Hepatic stellate cell (primary cell): ENCODE measurements around the gene NCOA5.

ENCODE experiments used
- DNase-seq: peaks from one replicate; pipeline ENCODE4 v3.0.0; 2011; ENCODE audit warnings: low spot score

Gene NCOA5

DNA sequence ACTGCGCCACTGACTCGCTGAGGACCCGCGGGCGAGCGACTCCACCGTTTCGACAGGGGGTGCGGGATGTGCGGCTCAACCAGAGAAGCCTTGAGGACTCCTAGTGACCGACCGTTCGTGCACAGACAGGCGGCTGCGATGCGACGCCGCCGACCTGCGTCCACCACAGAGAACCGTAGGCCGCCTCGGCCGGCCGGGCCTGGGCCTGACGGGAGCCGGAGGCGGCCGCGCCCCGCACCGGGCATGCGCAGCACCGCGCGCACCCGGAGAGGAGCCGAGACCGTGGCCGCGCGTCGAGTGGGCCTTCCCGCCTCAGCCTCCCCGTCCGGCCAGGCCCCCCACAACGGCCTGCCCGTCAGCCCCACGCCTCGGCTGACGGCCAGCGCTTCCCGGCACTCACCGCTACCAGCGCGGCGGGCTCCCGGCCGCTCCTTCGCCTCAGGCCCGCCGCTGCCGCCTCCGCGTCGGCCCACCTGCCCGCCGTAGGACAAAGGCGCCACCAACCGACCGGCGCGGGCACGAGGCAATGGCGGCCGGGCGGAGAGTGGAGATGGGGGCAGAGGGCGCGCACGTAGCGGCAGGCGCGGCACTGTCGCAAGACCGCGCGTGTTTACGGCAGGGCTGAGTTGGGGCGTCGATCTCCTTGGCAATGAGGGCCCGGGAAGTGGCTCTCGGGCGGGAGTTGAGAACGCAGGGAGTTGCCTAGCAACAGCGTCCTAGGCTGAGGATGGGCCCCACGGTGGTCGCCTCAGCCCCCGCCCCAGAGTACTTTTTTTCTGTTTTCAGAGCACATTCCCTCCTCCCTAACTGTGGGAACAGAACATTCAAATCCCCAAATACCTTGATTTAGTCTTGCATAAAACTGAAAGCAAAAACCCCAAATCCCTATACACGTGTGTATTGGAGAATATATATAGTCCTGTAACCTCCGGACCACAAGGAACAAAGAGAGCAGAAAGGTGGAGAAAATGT, at the start of gene NCOA5:
Gene NCOA5, minus strand, starts transcription at position 546 of the 972 bp plus-strand sequence. CDS start 10,538 bp downstream, outside the sequence.
- peak; percentile 96 for DNase-seq

DNA sequence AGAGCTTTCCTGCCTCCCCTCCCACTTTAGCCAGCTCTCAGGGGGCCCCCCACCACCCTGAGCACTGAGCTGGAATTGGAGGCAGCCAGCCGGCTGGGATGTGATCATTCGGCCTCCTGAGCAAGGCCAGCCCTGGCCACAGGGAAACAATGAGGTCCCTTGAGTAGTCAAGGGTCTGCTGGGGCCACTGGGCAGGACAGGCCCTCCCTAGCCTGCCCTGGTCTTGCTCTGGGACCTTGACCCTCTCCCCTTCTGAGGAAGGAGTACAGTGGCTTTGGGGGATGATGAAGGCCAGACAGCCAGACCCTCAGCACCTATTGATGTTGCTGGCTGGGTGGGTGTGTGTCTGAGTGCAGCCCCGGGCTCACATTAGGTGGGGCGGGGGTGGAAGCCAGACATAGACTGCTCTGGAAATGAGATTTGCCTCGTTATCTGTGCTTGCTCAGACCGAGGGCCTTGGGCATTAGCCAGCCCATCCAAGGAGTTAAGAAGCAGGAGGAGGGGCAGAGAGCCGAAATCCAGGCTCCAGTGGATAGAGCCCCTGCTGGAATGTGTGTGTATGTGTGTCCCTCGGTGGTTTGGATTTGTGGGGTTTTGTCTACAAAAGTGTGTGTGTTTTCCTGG, 49.6 kb upstream of the NCOA5 start:
- DNase-seq = no peak

GRCh38 chr20:46137816-46138215, 48.1 kb upstream of the NCOA5 start:
- no peak for DNase-seq

DNA sequence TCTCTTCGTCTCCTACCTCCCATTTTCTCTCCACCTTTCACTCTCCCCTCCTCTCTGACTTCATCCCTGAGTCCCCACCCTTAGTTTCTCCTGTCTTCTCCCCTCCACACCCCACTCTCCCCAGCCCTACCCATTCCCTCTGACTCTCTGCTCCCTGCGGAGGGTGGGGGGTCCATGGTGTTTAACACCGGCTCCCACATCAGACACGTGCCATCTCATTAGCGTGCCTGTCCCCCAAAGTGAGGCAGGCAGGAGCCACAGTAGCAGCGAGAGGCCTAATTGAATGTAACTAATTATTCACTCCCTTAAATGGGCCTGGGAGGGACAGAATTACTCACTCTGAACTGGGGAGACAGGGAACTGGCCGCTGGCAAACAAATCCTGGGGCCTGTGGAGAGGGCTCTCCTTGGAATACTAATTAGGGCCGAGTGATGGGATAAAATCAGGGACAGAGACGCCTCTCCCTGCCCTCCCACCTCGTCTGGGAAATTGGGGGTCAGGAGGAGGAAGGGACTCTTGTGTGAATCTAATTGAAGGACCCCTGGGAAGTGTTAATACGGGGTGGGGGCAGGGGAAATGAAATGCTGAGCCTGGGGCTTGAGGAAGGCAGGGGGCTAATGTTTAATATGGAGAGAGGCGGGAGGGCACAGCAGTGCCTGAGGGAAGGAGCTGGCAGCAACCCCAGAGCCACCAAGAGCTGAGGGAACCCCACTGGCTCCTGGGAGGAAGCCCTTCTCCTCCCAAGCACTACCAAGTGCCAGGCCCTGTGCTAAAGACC, 46.3 kb upstream of the NCOA5 start:
- no peak for DNase-seq

- no peak for DNase-seq
Measured at GRCh38 chr20:46134716-46135115, 45.0 kb upstream of the NCOA5 start.

DNA sequence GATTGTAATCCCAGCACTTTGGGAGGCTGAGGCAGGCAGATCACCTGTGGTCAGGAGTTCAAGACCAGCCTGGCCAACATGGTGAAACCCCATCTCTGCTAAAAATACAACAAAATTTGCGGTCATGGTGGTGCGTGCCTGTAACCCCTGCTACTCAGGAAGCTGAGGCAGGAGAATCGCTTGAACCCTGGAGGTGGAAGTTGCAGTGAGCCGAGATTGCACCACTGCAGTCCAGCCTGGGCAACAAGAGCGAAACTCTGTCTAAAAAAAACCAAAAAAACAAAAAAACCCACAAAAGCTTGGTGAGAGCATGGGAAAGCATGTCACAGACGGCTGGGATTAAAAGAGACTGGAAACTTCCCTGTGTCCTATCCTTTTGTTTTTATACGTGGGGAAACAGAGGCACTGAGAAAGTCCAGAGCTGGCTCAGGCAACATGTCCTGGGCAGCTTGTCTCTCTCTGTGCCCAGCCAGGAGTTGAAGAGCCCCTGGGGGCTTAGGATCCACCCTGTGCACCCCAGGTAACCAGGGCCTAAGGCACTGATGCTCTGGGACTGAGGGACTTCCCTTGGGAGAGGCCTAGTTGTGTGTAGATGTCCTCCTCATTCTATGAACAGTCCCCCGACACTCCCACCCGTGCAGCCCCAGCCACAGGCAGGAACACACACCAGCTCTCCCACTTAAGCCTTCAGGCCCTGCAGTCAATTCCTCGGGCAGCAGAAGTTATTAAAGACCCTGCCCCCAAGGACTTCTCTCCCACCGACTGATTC, 44.3 kb upstream of the NCOA5 start:
- no peak for DNase-seq

- DNase-seq = peak; percentile 73
Measured at GRCh38 chr20:46132705-46133120, 43.0 kb upstream of the NCOA5 start.

GRCh38 chr20:46131396-46131795, 41.6 kb upstream of the NCOA5 start:
- DNase-seq = no peak

GRCh38 chr20:46130534-46130933, 40.8 kb upstream of the NCOA5 start:
- no peak for DNase-seq

- DNase-seq = no peak
Measured at GRCh38 chr20:46129955-46130481, 40.3 kb upstream of the NCOA5 start.

DNA sequence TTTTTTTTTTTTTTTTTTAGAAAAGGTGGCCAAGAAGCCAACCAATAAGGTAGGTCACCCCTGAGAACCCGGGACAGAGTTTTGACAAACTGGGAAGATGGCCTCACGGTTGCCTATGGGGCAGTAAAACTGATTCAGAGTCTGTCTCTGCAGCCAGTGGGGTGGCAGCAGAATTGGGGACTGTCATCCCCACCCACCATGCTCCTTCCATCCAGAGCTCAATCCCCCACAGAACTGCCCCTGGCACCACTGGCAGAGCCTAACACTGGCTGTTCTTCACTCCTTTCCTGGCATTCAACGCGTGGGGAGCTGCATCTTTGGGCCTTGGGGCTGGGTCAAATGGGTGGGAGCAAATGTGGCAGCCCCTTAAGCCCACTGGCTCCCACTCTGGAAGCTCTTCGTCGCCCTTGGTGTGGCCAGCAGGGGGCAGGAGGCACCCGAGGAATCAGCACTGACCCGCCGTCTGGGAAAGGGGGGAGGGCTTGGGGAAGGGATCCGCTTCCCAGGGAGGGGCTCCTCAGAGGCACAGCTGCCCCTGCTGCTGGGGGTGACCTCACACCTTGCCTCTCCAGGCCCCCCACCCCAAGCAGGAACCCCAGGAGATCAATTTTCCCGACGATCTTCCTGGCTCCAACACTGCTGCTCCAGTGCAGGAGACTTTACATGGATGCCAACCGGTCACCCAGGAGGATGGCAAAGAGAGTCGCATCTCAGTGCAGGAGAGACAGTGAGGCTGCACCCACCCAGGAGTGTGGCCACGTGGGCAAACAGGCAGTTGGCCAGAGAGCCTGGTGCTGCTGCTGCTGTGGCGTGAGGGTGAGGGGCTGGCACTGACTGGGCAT, 38.8 kb upstream of the NCOA5 start:
- DNase-seq = peak; percentile 52

- DNase-seq = no peak
Measured at GRCh38 chr20:46127396-46128010, 37.7 kb upstream of the NCOA5 start.

DNA sequence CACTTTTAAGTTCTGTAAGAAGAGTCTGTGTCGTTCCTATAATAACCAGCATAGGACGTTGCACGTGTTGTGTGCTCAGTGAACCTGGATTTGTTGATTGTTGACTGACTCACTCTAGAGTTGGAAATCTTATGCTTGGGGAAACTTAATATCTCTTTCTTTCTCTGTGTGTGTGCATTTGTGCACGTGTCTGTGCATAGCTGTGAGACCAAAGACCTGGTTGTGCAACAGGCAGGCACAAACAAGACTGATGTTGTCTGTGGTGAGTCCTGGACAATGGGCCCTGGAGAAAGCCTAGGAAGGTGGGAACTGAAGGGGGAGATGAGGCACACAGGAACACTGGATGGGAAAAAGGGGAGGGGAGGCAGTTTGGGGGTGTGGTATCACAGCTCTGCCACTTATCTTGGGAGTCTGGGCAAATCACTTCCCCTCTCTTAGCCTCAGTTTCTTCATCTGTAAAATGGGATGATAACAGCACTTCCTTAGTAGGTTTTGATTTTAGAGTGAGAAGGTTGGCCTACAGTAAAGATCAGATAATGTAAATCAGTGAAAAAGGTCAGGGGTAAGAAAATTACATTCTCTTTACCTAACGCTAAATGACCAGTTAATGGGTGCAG, 36.8 kb upstream of the NCOA5 start:
- DNase-seq = no peak

GRCh38 chr20:46123482-46124245, 33.9 kb upstream of the NCOA5 start:
- no peak for DNase-seq

GRCh38 chr20:46122516-46123481, 33.0 kb upstream of the NCOA5 start:
- DNase-seq = no peak

GRCh38 chr20:46122071-46122470, 32.3 kb upstream of the NCOA5 start:
- peak; percentile 51 for DNase-seq

DNA sequence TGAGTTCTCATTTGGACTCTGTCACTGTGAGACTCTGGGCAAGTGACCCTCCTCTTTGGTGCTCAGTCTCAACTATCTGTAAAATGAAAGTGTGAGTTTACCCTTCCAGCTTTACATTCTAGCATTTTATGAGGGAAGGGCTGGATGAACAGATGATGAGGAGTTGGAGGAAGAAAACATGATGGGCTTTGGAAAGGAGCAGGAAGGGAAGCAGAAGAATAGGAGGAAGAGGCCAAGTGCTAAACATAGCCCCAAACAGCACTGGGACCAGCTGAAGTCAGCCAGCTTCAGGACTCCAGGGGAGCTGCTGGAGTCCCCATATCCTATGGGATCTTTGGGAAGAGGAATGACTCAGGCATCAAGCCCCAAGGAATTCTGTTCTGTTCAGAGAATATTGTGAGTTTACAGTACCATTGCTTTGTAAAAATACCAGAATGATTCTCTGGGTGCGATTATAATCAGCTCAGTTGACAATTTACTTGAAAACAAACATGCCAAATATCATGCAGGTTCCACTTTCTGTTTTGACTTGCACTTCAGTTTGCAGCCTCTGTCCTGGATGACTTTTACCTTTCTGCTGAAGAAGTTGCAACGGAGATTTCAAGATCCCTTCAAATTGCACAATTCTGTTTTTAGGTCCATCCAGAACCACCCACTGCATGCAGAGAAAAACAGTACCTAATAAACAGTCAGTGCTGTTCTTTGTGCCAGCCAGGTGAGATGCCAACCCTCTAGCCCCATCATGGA, 31.6 kb upstream of the NCOA5 start:
- DNase-seq = no peak
